Stimulated activated naive B cell treated with anti-CD40 and anti-IgM and Interleukin-4, amounts not matched to agents 10 μg/mL and 1 μg/mL and 100 μg/mL, for 72 hours (primary cell): ENCODE measurements around the gene C9orf57.
"Not testable (repeated sequence)": the region's sequence is repeated elsewhere in the genome, so short reads cannot be mapped to it uniquely, and the experiment has no call there.

ENCODE experiments used
- ATAC-seq, 2 donors: fragments of 150-1000 bp; cut with Tn5 transposase; replicated peaks; 2 replicates each; pipeline ENCODE4 v1.10.0; 2021; ENCODE audit warnings: moderate library complexity in 1 of 2
- DNase-seq: peaks from one replicate; pipeline ENCODE4 v3.0.0; 2021
- H3K27ac Mint-ChIP-seq: one replicate; pipeline ENCODE4 v1.8.0; 2022; ENCODE audit warnings: mild to moderate bottlenecking, mixed read lengths
- H3K27me3 Mint-ChIP-seq, 2 donors: one replicate each; pipeline ENCODE4 v1.8.0; 2022; ENCODE audit warnings: mixed read lengths in 2 of 2
- H3K36me3 Mint-ChIP-seq, 2 donors: one replicate each; pipeline ENCODE4 v1.8.0; 2022; ENCODE audit warnings: mixed read lengths in 2 of 2, mild to moderate bottlenecking in 1 of 2
- H3K4me1 Mint-ChIP-seq, 2 donors: one replicate each; pipeline ENCODE4 v1.8.0; 2022; ENCODE audit warnings: mixed read lengths in 2 of 2, mild to moderate bottlenecking in 1 of 2
- H3K4me3 Mint-ChIP-seq, 2 donors: one replicate each; pipeline ENCODE4 v1.8.0; 2022; ENCODE audit warnings: mild to moderate bottlenecking in 2 of 2, mixed read lengths in 2 of 2, moderate library complexity in 1 of 2
- H3K9me3 Mint-ChIP-seq, 2 donors: one replicate each; pipeline ENCODE4 v1.8.0; 2022; ENCODE audit warnings: mixed read lengths in 2 of 2, mild to moderate bottlenecking in 1 of 2

C9orf57 gene, protein sequence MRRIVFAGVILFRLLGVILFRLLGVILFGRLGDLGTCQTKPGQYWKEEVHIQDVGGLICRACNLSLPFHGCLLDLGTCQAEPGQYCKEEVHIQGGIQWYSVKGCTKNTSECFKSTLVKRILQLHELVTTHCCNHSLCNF

DNA sequence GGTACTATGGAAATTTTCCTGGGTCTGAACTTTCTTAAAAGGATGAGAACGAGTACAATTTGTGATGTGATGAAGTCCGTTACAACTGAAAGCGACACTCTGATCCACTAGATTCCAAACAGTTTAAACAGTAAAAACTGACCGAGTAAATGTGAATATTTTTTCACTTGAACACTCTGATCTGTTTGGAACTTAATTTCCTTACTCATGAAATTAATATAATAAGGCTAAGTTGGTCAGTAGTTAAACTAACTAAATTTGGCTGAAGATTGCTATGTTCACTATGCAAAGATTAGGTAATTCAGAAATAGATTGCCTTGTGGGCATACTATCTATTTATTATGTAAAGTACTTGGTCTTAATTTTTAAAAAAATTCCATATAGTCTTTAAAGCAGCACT is at the start of gene C9orf57:
Gene C9orf57, minus strand, starts transcription at position 101 of the 400 bp plus-strand sequence. CDS start 1,282 bp downstream, outside the sequence.
- no peak within 1 kb of the TSS for H3K27ac Mint-ChIP-seq
- H3K36me3 Mint-ChIP-seq, result no peaks in the 10 kb centered on the region
- no peaks in the 10 kb centered on the region for H3K9me3 Mint-ChIP-seq
- no peak within 1 kb of the TSS for H3K4me3 Mint-ChIP-seq
- H3K27me3 Mint-ChIP-seq, result peaks cover 0 to 11% of the 10 kb centered on the region in 2 donors
- no peak for ATAC-seq
- no peaks in the 10 kb centered on the region for H3K4me1 Mint-ChIP-seq
- no peak for DNase-seq

DNA sequence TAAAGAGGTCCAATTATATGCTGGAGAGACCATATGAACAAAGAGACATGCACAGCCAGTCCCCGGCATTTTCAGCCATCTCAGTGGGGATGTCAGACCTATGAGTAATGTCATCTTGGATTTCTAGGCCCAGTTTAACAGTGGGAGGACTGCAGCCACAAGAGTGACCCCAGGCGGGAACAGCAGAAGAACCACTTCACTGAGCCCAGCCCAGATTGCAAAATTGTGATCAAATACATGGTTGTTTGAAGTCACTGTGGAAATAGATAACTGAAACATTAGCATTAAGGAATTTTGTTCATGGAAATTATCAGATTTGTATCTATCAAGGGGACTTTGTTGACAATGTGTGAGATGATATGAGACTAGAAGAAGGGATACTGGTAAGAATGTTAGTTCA is 42.1 kb upstream of the C9orf57 start:
- no peaks in the 10 kb centered on the region for H3K27me3 Mint-ChIP-seq
- no peak overlapping the region for H3K4me3 Mint-ChIP-seq
- no peak overlapping the region for H3K27ac Mint-ChIP-seq
- no peaks in the 10 kb centered on the region for H3K4me1 Mint-ChIP-seq
- no peak for DNase-seq
- peaks cover under 1 to 5% of the 10 kb centered on the region in 2 donors for H3K9me3 Mint-ChIP-seq
- no peak for ATAC-seq
- H3K36me3 Mint-ChIP-seq, result no peaks in the 10 kb centered on the region

- DNase-seq, H3K27ac Mint-ChIP-seq, ATAC-seq, H3K9me3 Mint-ChIP-seq, H3K36me3 Mint-ChIP-seq, H3K4me1 Mint-ChIP-seq, H3K4me3 Mint-ChIP-seq: not testable (repeated sequence)
- H3K27me3 Mint-ChIP-seq, result peaks cover 0 to 12% of the 10 kb centered on the region in 2 donors
These were observed 35.1 kb upstream of the C9orf57 start for GRCh38 chr9:72095520-72095919.

DNA sequence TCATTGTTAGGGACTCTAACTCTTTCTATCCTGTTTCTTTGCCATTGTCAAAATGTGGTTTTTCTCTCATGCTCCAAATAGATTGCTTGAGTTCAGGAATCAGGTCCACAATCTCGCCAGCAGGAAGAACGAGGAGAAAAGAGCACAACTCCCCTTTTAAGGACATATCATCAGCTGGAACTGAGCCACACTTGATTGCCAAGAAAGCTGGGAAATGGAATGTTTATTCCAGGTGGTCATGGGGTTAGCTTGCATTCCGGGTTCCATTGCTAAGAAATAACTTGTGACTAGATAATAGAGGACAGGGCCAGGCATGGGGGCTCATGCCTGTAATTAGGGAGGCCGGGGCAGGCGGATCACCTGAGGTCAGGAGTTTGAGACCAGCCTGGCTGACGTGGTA is 32.4 kb upstream of the C9orf57 start:
- Mint-ChIP-seq H3K27ac (no peak overlapping the region), H3K4me3 (no peak overlapping the region), H3K36me3 (no peaks in the 10 kb centered on the region), H3K4me1 (no peaks in the 10 kb centered on the region), H3K27me3 (peaks cover 0 to 14% of the 10 kb centered on the region in 2 donors), H3K9me3 (peaks cover 0 to 4% of the 10 kb centered on the region in 2 donors)
- DNase-seq (no peak), ATAC-seq (no peak)

DNA sequence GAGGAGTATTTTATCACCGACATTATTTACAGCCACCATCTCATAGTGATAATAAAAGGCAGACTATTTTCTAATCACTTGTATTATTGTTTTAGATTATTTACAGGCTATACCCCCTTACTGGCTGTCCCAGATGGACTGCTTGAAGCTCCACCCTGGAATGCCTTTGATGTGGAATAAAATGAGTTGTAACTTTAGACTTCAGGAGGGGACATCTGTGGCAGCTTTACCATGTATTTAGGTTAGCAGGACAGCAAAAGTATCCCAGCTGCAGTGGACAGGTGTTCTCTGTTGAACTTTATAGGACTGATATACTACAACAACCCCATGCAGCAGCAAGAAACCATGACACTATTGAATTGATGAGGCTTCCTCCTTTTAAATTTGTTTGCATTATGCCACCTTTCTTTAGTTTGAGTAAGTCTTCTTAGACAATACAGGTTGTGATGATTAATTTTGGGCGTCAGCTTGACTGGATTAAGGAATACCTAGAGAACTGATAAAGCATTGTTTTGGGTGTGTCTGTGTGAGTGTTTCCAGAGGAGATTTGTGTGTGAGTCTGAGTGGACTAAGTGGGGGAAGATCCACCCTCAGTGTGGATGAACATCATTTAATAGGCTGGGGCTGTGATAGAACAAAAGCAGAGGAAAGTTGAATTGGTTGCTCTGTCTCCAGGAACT is 29.2 kb upstream of the C9orf57 start:
- Mint-ChIP-seq H3K4me3 (no peak overlapping the region), H3K4me1 (no peaks in the 10 kb centered on the region), H3K27me3 (peaks cover 9 to 24% of the 10 kb centered on the region in 2 donors), H3K27ac (no peak overlapping the region), H3K9me3 (peaks cover 0 to 2% of the 10 kb centered on the region in 2 donors), H3K36me3 (no peaks in the 10 kb centered on the region)
- no peak for DNase-seq
- ATAC-seq, result no peak

GRCh38 chr9:72082536-72082935 is 22.1 kb upstream of the C9orf57 start:
- no peak overlapping the region for H3K4me3 Mint-ChIP-seq
- H3K36me3 Mint-ChIP-seq, result no peaks in the 10 kb centered on the region
- no peaks in the 10 kb centered on the region for H3K4me1 Mint-ChIP-seq
- H3K27ac Mint-ChIP-seq, result no peak overlapping the region
- peaks cover 15% of the 10 kb centered on the region in 2 donors for H3K27me3 Mint-ChIP-seq
- H3K9me3 Mint-ChIP-seq, result peaks cover 0 to 4% of the 10 kb centered on the region in 2 donors
- ATAC-seq, result no peak
- no peak for DNase-seq

GRCh38 chr9:72074666-72075065 is 14.3 kb upstream of the C9orf57 start:
- not testable (repeated sequence) for H3K4me1 Mint-ChIP-seq, H3K36me3 Mint-ChIP-seq, DNase-seq, ATAC-seq, H3K4me3 Mint-ChIP-seq, H3K27ac Mint-ChIP-seq
- Mint-ChIP-seq H3K9me3 (peaks cover 4 to 12% of the 10 kb centered on the region in 2 donors), H3K27me3 (peaks cover 3 to 11% of the 10 kb centered on the region in 2 donors)

DNA sequence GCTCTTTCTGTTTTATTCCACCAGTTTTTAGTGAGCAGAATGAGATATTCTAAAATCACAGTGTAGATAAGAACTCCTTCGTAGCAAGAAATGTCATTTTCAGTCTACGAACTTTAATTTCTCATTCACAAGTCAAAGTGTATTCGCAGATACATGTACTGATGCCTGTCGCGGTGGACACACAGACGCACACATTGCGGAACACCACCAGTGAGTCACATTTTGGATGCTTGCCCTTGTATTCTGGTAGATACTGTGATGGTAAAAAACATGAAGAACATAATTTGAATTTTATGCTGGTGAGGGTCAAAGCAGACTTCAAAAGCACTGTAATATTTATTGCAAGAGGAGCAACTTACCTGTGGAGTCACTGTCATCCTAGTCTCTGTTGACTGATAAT is 4.7 kb upstream of the C9orf57 start:
- Mint-ChIP-seq H3K27ac (no peak overlapping the region), H3K36me3 (no peaks in the 10 kb centered on the region)

DNA sequence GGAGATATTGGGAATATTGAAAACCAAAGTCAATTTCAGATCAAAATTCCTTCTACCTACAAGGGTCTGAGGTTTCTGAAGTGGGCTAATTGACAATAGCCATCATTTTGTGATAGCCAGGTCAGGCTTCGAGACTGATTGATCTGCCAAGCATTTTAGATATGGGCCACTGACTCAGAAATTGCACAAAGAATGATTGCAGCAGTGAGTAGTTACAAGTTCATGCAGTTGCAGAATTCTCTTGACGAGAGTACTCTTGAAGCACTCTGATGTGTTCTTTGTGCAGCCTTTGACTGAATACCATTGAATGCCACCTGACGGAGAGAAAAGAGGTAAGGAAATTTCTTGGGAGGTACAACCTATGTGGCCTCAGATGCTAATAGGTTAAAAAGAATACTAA is 8.3 kb downstream of the C9orf57 start:
- H3K27me3 Mint-ChIP-seq, result peaks cover 4 to 10% of the 10 kb centered on the region in 2 donors
- ATAC-seq (no peak), DNase-seq (no peak)
- H3K9me3 Mint-ChIP-seq, result no peaks in the 10 kb centered on the region
- H3K4me3 Mint-ChIP-seq, result no peak overlapping the region
- no peaks in the 10 kb centered on the region for H3K36me3 Mint-ChIP-seq
- H3K4me1 Mint-ChIP-seq, result no peaks in the 10 kb centered on the region
- H3K27ac Mint-ChIP-seq, result no peak overlapping the region

More for the DNA sequence above, 4.7 kb upstream of the C9orf57 start:
- H3K9me3 Mint-ChIP-seq, result peaks cover 0 to 4% of the 10 kb centered on the region in 2 donors
- ATAC-seq (no peak), DNase-seq (no peak)
- no peaks in the 10 kb centered on the region for H3K4me1 Mint-ChIP-seq
- H3K27me3 Mint-ChIP-seq, result peaks cover 3 to 10% of the 10 kb centered on the region in 2 donors
- H3K4me3 Mint-ChIP-seq, result no peak overlapping the region

DNA sequence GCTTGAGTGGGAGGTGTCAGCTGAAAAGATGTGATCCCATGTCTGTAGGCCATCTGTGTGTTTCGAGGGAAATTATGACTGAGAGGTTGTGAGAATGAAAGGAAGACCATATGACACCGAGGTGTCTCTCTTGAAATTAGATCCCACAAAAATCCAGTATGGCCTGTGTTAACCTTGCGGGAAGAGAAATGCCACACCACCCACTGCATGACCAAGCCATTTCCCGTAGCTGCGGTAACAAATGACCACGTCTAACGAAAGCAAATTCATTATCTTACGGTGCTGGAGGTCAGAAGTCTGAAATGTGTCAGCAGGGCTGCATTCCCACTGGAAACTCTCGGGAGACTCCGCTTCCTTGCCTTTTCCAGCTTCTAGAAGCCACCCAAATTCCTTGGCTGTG is 11.6 kb downstream of the C9orf57 start:
- no peaks in the 10 kb centered on the region for H3K36me3 Mint-ChIP-seq
- H3K4me1 Mint-ChIP-seq, result no peaks in the 10 kb centered on the region
- ATAC-seq (no peak), DNase-seq (no peak)
- peaks cover 3 to 6% of the 10 kb centered on the region in 2 donors for H3K27me3 Mint-ChIP-seq
- no peak overlapping the region for H3K27ac Mint-ChIP-seq
- H3K9me3 Mint-ChIP-seq, result no peaks in the 10 kb centered on the region
- no peak overlapping the region for H3K4me3 Mint-ChIP-seq

DNA sequence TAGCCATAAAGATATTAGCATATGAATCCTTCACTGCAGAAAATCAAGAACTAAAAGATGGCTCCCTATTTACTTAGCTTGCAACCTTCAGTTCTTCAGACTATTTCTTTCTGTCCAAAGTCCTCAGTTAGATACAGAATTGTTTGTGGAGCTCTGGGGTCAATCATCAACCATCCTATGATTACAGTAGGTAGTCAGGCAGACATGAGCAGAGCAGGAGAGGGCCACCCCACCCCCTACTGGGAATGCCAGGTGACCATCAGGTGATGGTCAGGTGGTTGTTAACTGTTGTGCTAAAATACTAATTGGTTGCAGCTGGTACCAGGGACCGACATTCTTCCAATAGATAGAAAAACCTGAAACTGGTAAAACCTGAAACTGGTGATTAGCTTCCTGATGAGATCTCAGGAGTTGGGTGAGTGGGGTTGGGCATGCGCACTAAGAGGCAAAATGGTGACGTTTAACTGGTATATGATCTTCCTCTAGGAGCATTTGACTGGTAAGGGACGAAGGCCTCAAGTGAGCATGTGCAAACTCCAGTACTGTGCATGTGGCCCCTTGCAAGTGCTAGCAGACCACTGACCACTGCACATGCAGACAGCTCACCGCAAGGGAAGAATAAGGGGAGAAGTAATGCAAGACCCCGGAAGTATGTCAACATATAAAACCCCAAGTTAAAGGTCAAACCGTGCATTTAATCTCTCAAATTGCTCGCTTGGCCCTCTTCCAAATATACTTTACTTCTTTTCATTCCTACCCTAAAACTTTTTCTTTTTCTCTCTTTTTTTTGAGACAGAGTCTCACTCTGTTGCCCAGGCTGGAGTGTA is 13.6 kb downstream of the C9orf57 start:
- no peak for ATAC-seq
- DNase-seq, result no peak
- Mint-ChIP-seq H3K4me3 (no peak overlapping the region), H3K4me1 (peaks cover 0 to under 1% of the 10 kb centered on the region in 2 donors), H3K27ac (no peak overlapping the region), H3K36me3 (no peaks in the 10 kb centered on the region), H3K9me3 (no peaks in the 10 kb centered on the region), H3K27me3 (peaks cover 8 to 18% of the 10 kb centered on the region in 2 donors)

DNA sequence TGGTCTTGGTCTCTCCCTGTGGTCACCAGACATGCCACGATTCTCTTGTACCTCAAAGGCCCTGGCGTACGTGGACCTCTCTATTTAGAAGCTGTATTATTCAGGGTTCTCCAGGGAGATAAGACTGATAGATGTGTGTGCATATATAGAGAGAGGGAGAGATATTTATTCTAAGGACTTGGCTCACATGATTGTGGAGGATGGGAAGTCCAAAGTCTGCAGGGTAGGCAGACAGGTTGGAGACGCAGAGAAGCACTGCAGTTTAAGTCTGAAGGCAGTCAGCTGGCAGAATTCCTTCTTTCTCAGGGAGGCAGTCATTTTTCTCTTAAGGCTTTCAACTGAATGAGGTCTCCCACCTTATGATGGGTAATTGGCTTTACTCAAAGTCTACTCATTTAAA is 16.3 kb downstream of the C9orf57 start:
- H3K9me3 Mint-ChIP-seq, result no peaks in the 10 kb centered on the region
- H3K27me3 Mint-ChIP-seq, result peaks cover 11 to 19% of the 10 kb centered on the region in 2 donors
- no peak overlapping the region for H3K4me3 Mint-ChIP-seq
- H3K27ac Mint-ChIP-seq, result no peak overlapping the region
- no peak for ATAC-seq
- DNase-seq, result no peak
- no peaks in the 10 kb centered on the region for H3K36me3 Mint-ChIP-seq
- H3K4me1 Mint-ChIP-seq, result peaks cover 5 to 8% of the 10 kb centered on the region in 2 donors

DNA sequence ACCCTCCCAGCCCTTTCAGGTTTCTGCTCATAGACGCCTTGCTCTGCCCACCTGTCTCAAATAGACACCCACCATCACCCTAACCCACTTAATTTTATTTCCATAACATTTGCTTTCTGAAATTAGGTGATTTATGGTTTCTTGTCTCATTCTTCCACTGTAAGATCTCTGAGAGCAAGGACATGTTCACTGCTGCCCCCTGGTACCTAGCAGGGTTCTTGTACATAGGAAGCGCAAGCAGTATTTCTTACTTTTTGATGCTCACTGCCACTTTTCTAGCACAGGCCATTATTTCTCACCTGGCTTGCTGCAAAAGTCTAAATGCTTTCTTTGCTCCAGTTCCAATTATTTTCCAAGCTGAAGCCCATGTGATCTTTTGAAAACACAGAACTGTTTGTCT is 16.8 kb downstream of the C9orf57 start:
- no peaks in the 10 kb centered on the region for H3K9me3 Mint-ChIP-seq
- ATAC-seq, result no peak
- H3K27ac Mint-ChIP-seq, result no peak overlapping the region
- peaks cover 7 to 11% of the 10 kb centered on the region in 2 donors for H3K4me1 Mint-ChIP-seq
- H3K36me3 Mint-ChIP-seq, result no peaks in the 10 kb centered on the region
- peaks cover 13 to 19% of the 10 kb centered on the region in 2 donors for H3K27me3 Mint-ChIP-seq
- H3K4me3 Mint-ChIP-seq, result no peak overlapping the region
- DNase-seq, result no peak

DNA sequence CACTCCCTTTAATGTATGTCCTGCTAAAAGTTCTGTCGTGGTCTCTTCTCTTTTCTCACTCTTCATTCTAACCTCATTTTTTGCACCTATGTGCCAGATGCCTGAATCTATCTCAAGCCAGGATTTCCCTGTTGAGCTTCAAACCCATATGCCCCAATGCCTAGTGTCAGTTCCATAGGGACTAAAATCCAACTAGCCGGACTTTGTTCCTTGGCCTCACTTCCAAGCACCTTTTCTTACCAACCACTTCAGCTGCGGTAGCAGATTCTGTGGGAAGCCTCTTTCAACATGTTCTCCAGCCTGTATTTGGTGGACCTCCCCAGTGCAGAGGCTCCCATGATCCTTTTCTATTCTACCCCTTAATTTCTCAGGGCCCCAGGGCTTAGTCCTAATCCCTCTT is 17.5 kb downstream of the C9orf57 start:
- ATAC-seq (no peak), DNase-seq (no peak)
- Mint-ChIP-seq H3K4me1 (peaks cover 7 to 11% of the 10 kb centered on the region in 2 donors), H3K9me3 (no peaks in the 10 kb centered on the region), H3K36me3 (no peaks in the 10 kb centered on the region), H3K27ac (no peak overlapping the region), H3K27me3 (peaks cover 13 to 19% of the 10 kb centered on the region in 2 donors), H3K4me3 (no peak overlapping the region)
